Spleen (tissue), 7 donors: ENCODE measurements around the gene AKAP12.

Source experiments
- CTCF ChIP-seq, 11 experiments: fragments of 200-600 bp in 7 of 11; fragments of 450-650 bp in 4 of 11; sonication (generic) in 4 of 11; IDR thresholded peaks in 8 of 11; conservative IDR thresholded peaks in 3 of 11; 1 replicate in 7 of 11; 2 replicates in 4 of 11; pipeline versions ENCODE4 v1.4.0 to v1.8.0; 2016 to 2021; ENCODE audit warnings: antibody characterized with exemption in 11 of 11, inconsistent platforms in 4 of 11, mild to moderate bottlenecking in 1 of 11
- POLR2AphosphoS5 ChIP-seq, 3 donors: sonication (generic); formaldehyde crosslinking; IDR thresholded peaks; one replicate each; pipeline ENCODE4 v1.5.1; 2017; ENCODE audit warnings: antibody characterized with exemption in 3 of 3
- donor health status: DM: no; HTN: no; CAD: no; lungs with moderate emphysema.
- donor health status: DM: no; HTN: no; CAD: no.
- donor health status: DM: no; HTN: no; CAD: no.

DNA sequence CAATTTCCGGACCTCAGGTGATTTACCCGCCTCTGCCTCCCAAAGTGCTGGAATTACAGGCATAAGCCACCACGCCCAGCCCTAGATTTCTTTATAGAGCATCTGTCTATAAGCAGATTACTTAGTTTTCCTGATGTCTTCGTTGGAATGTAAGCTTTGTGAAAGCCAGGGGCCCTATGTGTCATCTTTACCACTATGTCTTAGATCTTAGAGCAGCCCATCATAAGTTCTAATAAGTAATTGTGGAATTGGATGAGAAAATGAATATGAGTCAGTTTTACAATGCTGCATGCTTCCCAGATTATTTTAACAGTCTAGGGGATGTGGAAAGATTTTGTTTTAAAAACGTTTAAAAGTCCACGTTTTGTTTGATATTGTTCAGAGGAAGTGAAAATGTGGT, 160.7 kb downstream of the AKAP12 start:
- TF ChIP-seq CTCF (IDR thresholded peaks at IDR 0.05 in 8 of 11, conservative IDR thresholded peaks at IDR 0.05 in 3 of 11) (no peak), POLR2AphosphoS5 (IDR thresholded peaks at IDR 0.05) (no peak)
